DOHH2 (cell line): ENCODE data around the gene ILDR2.

ENCODE experiments used
- CTCF ChIP-seq: fragments of 200-600 bp; sonication (generic); IDR thresholded peaks from one replicate; pipeline ENCODE4 v1.5.1; 2014; ENCODE audit warnings: antibody characterized with exemption, mild to moderate bottlenecking, low read depth, low read length; ENCODE audit not compliant: poor library complexity, severe bottlenecking
- EZH2phosphoT487 ChIP-seq: fragments of 200-600 bp; sonication (generic); IDR thresholded peaks from 2 replicates; pipeline ENCODE4 v1.6.1; 2017; ENCODE audit warnings: borderline replicate concordance, mild to moderate bottlenecking, antibody characterized with exemption, low read length, moderate library complexity, mixed read lengths

DNA sequence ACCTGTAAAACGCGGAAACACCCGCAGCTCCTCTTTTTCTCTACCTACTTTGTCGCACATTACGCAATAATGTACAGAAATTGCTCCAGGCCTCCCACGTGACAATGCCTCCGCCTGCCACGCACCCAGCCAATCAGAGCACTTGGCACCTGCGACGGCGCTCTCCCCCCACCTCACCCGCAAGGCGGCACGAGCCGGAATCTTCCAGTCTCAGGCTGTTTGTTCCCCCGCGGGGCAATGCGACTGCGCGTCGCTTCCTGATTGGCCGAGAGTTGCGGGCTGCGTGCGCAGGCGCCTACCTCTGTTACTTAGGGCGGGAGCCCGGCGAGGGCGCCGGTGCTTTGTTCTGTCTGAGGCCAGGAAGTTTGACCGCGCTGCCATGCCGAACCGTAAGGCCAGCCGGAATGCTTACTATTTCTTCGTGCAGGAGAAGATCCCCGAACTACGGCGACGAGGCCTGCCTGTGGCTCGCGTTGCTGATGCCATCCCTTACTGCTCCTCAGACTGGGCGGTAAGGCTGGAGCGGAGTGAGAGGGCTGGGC lies 13.7 kb upstream of the ILDR2 start, which contains the start of gene MAEL:
- TF ChIP-seq CTCF (no peak), EZH2phosphoT487 (no peak)
